Pancreas (tissue), 10 donors: ENCODE measurements around the gene MAPK8. TPM values are rescaled to one million over a fixed set of nuclear protein-coding genes. Genes with fewer than 3 reads are reported as not detected.

Experiments
- ATAC-seq, 4 donors: fragments of 200-7000 bp; cut with Tn5 transposase; one replicate each; pipeline versions ENCODE4 v1.8.0 to v1.9.1; 2020; ENCODE audit warnings: mild to moderate bottlenecking in 4 of 4, moderate library complexity in 4 of 4
- DNase-seq, 6 donors: peaks; one replicate each; pipeline ENCODE4 v3.0.0-alpha.2; 2020
- FAIRE-seq: peaks from 2 replicates; lab custom pipeline; 2012; peaks lifted over from hg19 to GRCh38; lab: Jason Lieb, UNC
- H3K27ac ChIP-seq, 4 donors: fragments of 200-600 bp; sonication (generic); 1 replicate in 3 of 4; 2 replicates in 1 of 4; pipeline versions ENCODE4 v1.5.0 to v1.8.0; 2020
- H3K27me3 ChIP-seq, 4 donors: fragments of 200-600 bp; one replicate each; pipeline ENCODE4 v1.8.0; 2021
- H3K36me3 ChIP-seq, 3 donors: fragments of 200-600 bp; sonication (generic) in 1 of 3; one replicate each; pipeline versions ENCODE4 v1.5.0 to v1.8.0; 2020 to 2021
- H3K4me1 ChIP-seq, 3 donors: fragments of 200-600 bp; one replicate each; pipeline ENCODE4 v1.8.0; 2021
- H3K4me3 ChIP-seq, 4 donors: fragments of 200-600 bp; sonication (generic) in 2 of 4; one replicate each; pipeline versions ENCODE4 v1.5.0 to v1.8.0; 2020 to 2021
- H3K9me3 ChIP-seq, 4 donors: fragments of 200-600 bp; one replicate each; pipeline ENCODE4 v1.8.0; 2021
- WGBS, 2 donors: extraction: QIAGEN DNeasy Blood & Tissue Kit; methylation state at CpG; one replicate each; pipeline ENCODE4 v1.1.7; 2013; 5-methylcytosine and 5-hydroxymethylcytosine counted together
- intact Hi-C, 3 donors: fragments of 100-400 bp; cut with DNase I; formaldehyde crosslinking; loops; one replicate each; pipeline versions ENCODE4 v1.11.1 to v1.14.2; 2022
- polyA plus RNA-seq, 2 donors: library from polyadenylated mRNA; stranded (reverse); fragments of 200-250 nt; gene quantifications; one replicate each; pipeline ENCODE4 v1.2.3, GENCODE V29; 2013
- total RNA-seq, 6 donors: library from RNA; stranded (reverse); fragmentation: NEBNext Ultra II Directional in 4 of 6; extraction: Animal tissue kit (Norgen Biotek cat#: 25700) in 4 of 6; gene quantifications; one replicate each; pipeline versions ENCODE4 v1.2.1 to v1.2.4, GENCODE V29; 2021 to 2023
- TF ChIP-seq, protein P1 (sequence below), 4 donors: fragments of 200-600 bp; sonication (generic) in 3 of 4; IDR thresholded peaks; one replicate each; pipeline versions ENCODE4 v1.5.0 to v1.8.0; 2021; ENCODE audit warnings: antibody characterized with exemption in 4 of 4
- donor health status: healthy with polysubstance abuse.
- donor health status: DM: no; HTN: no; CAD: no; lungs with moderate emphysema.
- donor health status: DM: no; HTN: no; CAD: no.
- donor health status: control.
- donor health status: control.
- donor health status: Bipolar disorder and iron deficiency.
- donor health status: DM: yes; HTN: yes; CAD: no.
- donor health status: DM: no; HTN: no; CAD: no.
- donor health status: DM: no; HTN: no; CAD: no.
- donor health status: DM: yes; HTN: yes; CAD: no.

MAPK8 gene
- total and polyA plus RNA-seq, 8 donors = 4.0 to 25.5 (median 17.0) TPM

GRCh38 chr10:48285710-48286109, 20.8 kb upstream of the MAPK8 start:
- 67 to 70% methylated on average over 5 of the region's 5 CpGs for WGBS, 2 donors
- FAIRE-seq (no peak), ATAC-seq (no peak), DNase-seq (no peak)
- intact Hi-C loops = no loop called here
- H3K9me3 ChIP-seq = no peaks in the 10 kb centered on the region
- H3K27ac ChIP-seq = no peak overlapping the region
- H3K27me3 ChIP-seq = no peaks in the 10 kb centered on the region
- no peaks in the 10 kb centered on the region for H3K36me3 ChIP-seq
- H3K4me3 ChIP-seq = no peak overlapping the region
- H3K4me1 ChIP-seq = peaks cover 0 to 12% (median 4%) of the 10 kb centered on the region in 3 donors
- TF ChIP-seq, protein P1, sequence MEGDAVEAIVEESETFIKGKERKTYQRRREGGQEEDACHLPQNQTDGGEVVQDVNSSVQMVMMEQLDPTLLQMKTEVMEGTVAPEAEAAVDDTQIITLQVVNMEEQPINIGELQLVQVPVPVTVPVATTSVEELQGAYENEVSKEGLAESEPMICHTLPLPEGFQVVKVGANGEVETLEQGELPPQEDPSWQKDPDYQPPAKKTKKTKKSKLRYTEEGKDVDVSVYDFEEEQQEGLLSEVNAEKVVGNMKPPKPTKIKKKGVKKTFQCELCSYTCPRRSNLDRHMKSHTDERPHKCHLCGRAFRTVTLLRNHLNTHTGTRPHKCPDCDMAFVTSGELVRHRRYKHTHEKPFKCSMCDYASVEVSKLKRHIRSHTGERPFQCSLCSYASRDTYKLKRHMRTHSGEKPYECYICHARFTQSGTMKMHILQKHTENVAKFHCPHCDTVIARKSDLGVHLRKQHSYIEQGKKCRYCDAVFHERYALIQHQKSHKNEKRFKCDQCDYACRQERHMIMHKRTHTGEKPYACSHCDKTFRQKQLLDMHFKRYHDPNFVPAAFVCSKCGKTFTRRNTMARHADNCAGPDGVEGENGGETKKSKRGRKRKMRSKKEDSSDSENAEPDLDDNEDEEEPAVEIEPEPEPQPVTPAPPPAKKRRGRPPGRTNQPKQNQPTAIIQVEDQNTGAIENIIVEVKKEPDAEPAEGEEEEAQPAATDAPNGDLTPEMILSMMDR (IDR thresholded peaks at IDR 0.05) = no peak

- 92 to 94% methylated on average over 1 of the region's 1 CpG for WGBS, 2 donors
- TF ChIP-seq, protein P1 (IDR thresholded peaks at IDR 0.05) = no peak
- ATAC-seq (no peak), FAIRE-seq (no peak), DNase-seq (no peak)
- no peaks in the 10 kb centered on the region for H3K9me3 ChIP-seq
- H3K27ac ChIP-seq = no peak overlapping the region
- H3K4me1 ChIP-seq = peaks cover 0 to 12% (median 4%) of the 10 kb centered on the region in 3 donors
- H3K27me3 ChIP-seq = no peaks in the 10 kb centered on the region
- intact Hi-C loops = no loop called here
- H3K4me3 ChIP-seq = no peak overlapping the region
- H3K36me3 ChIP-seq = no peaks in the 10 kb centered on the region
These were observed 20.1 kb upstream of the MAPK8 start for GRCh38 chr10:48286356-48286755.

- ATAC-seq = peak; percentile 72 to 90 (median 82)
- TF ChIP-seq, protein P1 (IDR thresholded peaks at IDR 0.05) = no peak
- intact Hi-C loops = no loop called here
- Histone ChIP-seq H3K27me3 (no peaks in the 10 kb centered on the region), H3K4me1 (peaks cover 0 to 12% (median 4%) of the 10 kb centered on the region in 3 donors), H3K4me3 (no peak overlapping the region), H3K27ac (peak overlapping the region in 2 of 4 donors; percentile 58 to 60), H3K9me3 (no peaks in the 10 kb centered on the region), H3K36me3 (no peaks in the 10 kb centered on the region)
- no peak for FAIRE-seq
- WGBS, 2 donors = 35 to 38% methylated on average over 13 of the region's 13 CpGs
- DNase-seq = peak; percentile 49 to 85 (median 62)
These were observed 18.8 kb upstream of the MAPK8 start for GRCh38 chr10:48287417-48288391.

DNA sequence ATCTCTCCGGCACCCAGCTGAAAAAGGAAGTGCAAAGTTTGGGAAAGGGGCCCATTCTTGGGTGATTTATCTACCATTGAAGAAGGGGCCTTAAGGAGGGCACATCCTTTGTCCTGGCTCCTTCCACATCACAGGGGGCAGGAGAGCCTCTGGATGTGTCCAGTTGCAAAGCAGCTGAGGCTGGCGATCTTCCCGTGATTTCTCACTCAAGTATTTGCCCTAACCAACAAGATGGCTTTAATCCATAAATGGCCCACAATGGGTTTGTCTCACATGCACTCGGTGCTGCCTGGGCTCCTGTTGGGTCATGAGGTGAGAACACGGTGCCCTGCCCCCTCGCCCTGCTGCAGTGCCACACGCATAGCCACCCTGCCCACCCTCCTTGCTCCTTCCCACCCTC, 17.8 kb upstream of the MAPK8 start:
- Histone ChIP-seq H3K4me3 (no peak overlapping the region), H3K27ac (peak overlapping the region in 1 of 4 donors; percentile 60), H3K36me3 (no peaks in the 10 kb centered on the region), H3K4me1 (peaks cover 0 to 12% (median 4%) of the 10 kb centered on the region in 3 donors), H3K9me3 (no peaks in the 10 kb centered on the region), H3K27me3 (no peaks in the 10 kb centered on the region)
- WGBS, 2 donors = 91 to 94% methylated on average over 7 of the region's 7 CpGs
- DNase-seq = no peak
- intact Hi-C loops = no loop called here
- TF ChIP-seq, protein P1 (IDR thresholded peaks at IDR 0.05) = no peak
- FAIRE-seq = no peak
- ATAC-seq = no peak
